Activated CD4-positive, alpha-beta T cell treated with anti-CD3 and anti-CD28 coated beads, Interleukin-2, Interleukin-4, amounts not matched to agents 100 ng/mL and 50 ng/mL, durations not matched to agents 16 hours and 8 hours (primary cell): ENCODE data around the gene DIS3L2.
"Not testable (repeated sequence)": the region's sequence is repeated elsewhere in the genome, so short reads cannot be mapped to it uniquely, and the experiment has no call there.

ENCODE experiments used
- DNase-seq: peaks from one replicate; pipeline ENCODE4 v3.0.0-alpha.2; 2020; ENCODE audit warnings: low spot score

Gene DIS3L2

GRCh38 chr2:232058063-232058877, 96.8 kb downstream of the DIS3L2 start:
- peak; percentile 28 for DNase-seq

- no peak for DNase-seq
These were observed 97.4 kb downstream of the DIS3L2 start for GRCh38 chr2:232058931-232059330.

- DNase-seq = no peak
These were observed 99.8 kb downstream of the DIS3L2 start for GRCh38 chr2:232061265-232061664.

GRCh38 chr2:232073026-232073425, 111.5 kb downstream of the DIS3L2 start:
- no peak for DNase-seq

GRCh38 chr2:232073699-232074098, 112.2 kb downstream of the DIS3L2 start:
- DNase-seq = no peak

GRCh38 chr2:232075080-232075479, 113.6 kb downstream of the DIS3L2 start:
- no peak for DNase-seq

GRCh38 chr2:232075859-232076258, 114.3 kb downstream of the DIS3L2 start:
- DNase-seq = no peak

- no peak for DNase-seq
These were observed 114.8 kb downstream of the DIS3L2 start for GRCh38 chr2:232076272-232076671.

GRCh38 chr2:232076736-232077135, 115.2 kb downstream of the DIS3L2 start:
- no peak for DNase-seq

GRCh38 chr2:232085164-232085563, 123.7 kb downstream of the DIS3L2 start:
- DNase-seq = no peak

- no peak for DNase-seq
These were observed 124.4 kb downstream of the DIS3L2 start for GRCh38 chr2:232085826-232086425.

GRCh38 chr2:232088771-232089170, 127.3 kb downstream of the DIS3L2 start:
- DNase-seq = no peak

GRCh38 chr2:232094201-232094600, 132.7 kb downstream of the DIS3L2 start:
- no peak for DNase-seq

- DNase-seq = no peak
These were observed 133.4 kb downstream of the DIS3L2 start for GRCh38 chr2:232094883-232095282.

GRCh38 chr2:232097260-232097659, 135.7 kb downstream of the DIS3L2 start:
- no peak for DNase-seq

GRCh38 chr2:232097758-232098157, 136.2 kb downstream of the DIS3L2 start:
- no peak for DNase-seq

GRCh38 chr2:232102380-232102779, 140.9 kb downstream of the DIS3L2 start:
- no peak for DNase-seq

GRCh38 chr2:232103140-232103737, 141.7 kb downstream of the DIS3L2 start:
- no peak for DNase-seq

- no peak for DNase-seq
These were observed 142.6 kb downstream of the DIS3L2 start for GRCh38 chr2:232104076-232104646.

GRCh38 chr2:232111551-232111950, 150.0 kb downstream of the DIS3L2 start:
- DNase-seq = no peak

- peak; percentile 52 for DNase-seq
These were observed 152.3 kb downstream of the DIS3L2 start for GRCh38 chr2:232113821-232114220.

- DNase-seq = not testable (repeated sequence)
These were observed 154.3 kb downstream of the DIS3L2 start for GRCh38 chr2:232115728-232116361.
